Osteoblast (primary cell): ENCODE results near the gene LUM. TPM values are rescaled to one million over a fixed set of nuclear protein-coding genes. Genes with fewer than 3 reads are reported as not detected.
A peak's percentile ranks its signal among the peaks of the same experiment; 100 is the strongest.

Experiments used
- DNase-seq: peaks from one replicate; pipeline ENCODE4 v3.0.0; 2011; ENCODE audit warnings: low spot score, mixed read lengths; ENCODE audit not compliant: insufficient read length; ENCODE audit errors: missing footprints
- H2AFZ ChIP-seq: 2 replicates; pipeline ENCODE4 v1.6.0; 2011; ENCODE audit warnings: mild to moderate bottlenecking, low read length
- H3K27ac ChIP-seq: 2 replicates; pipeline ENCODE4 v1.5.1; 2011; ENCODE audit warnings: mild to moderate bottlenecking, low read depth, low read length, moderate library complexity
- H3K27me3 ChIP-seq: 2 replicates; pipeline ENCODE4 v1.6.0; 2012; ENCODE audit warnings: mild to moderate bottlenecking, control low read depth, inconsistent platforms, low read length, moderate library complexity; ENCODE audit not compliant: insufficient read depth
- H3K36me3 ChIP-seq: 2 replicates; pipeline ENCODE4 v1.5.1; 2011; ENCODE audit warnings: mild to moderate bottlenecking, low read length, control low read depth, moderate library complexity; ENCODE audit not compliant: insufficient read depth
- H3K4me1 ChIP-seq: 2 replicates; pipeline ENCODE4 v1.5.1; 2011; ENCODE audit warnings: mild to moderate bottlenecking, low read length, control low read depth, moderate library complexity; ENCODE audit not compliant: insufficient read depth
- H3K4me2 ChIP-seq: 2 replicates; pipeline ENCODE4 v1.6.0; 2011; ENCODE audit warnings: mild to moderate bottlenecking, low read length; ENCODE audit not compliant: insufficient read depth
- H3K4me3 ChIP-seq: fragments of 200-600 bp; sonication (generic); 3 replicates; pipeline ENCODE4 v1.5.1; 2012; ENCODE audit warnings: mild to moderate bottlenecking, low read length, inconsistent platforms; ENCODE audit not compliant: insufficient read depth
- H3K79me2 ChIP-seq: 2 replicates; pipeline ENCODE4 v1.6.0; 2012; ENCODE audit warnings: mild to moderate bottlenecking, low read length, control low read depth, inconsistent platforms; ENCODE audit not compliant: insufficient read depth
- H3K9me3 ChIP-seq: 2 replicates; pipeline ENCODE4 v1.5.1; 2011; ENCODE audit warnings: low read depth, low read length, control low read depth
- H4K20me1 ChIP-seq: 2 replicates; pipeline ENCODE4 v1.6.0; 2012; ENCODE audit warnings: mild to moderate bottlenecking, low read length, control low read depth; ENCODE audit not compliant: insufficient read depth
- total RNA-seq: library from RNA; depleted of rRNA; stranded (reverse); fragments of >200 nt; gene quantifications from 2 replicates; pipeline ENCODE4 v1.2.3, GENCODE V29; 2012
- TF ChIP-seq, protein P1 (sequence below): IDR thresholded peaks from 2 replicates; pipeline ENCODE4 v1.5.1; 2011; ENCODE audit warnings: mild to moderate bottlenecking, low read depth, low read length, moderate library complexity; ENCODE audit errors: extremely low read depth

Gene LUM
- total RNA-seq, 1 donor, result 1,965 TPM

DNA sequence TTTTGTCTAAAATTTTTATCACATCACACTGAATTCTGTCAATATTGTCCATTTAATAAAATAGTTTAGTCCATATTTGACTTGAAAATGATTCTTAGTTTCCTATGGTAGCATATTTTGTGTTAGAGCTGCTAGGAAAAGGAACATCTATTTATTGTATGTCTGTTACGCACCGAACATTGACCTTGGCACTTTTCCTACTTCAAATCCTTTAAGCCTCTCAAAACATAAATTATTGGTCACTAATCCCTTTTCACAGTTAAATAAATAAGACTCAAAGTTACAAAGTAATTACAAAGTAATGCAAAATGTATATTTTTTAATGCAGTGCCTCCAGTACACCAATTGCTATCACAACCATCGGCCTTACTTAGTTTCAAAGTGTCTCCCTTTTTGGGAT lies 42.8 kb upstream of the LUM start:
- Histone ChIP-seq H3K79me2 (no peaks in the 10 kb centered on the region), H3K36me3 (peaks cover 47% of the 10 kb centered on the region), H3K4me1 (no peaks in the 10 kb centered on the region), H4K20me1 (no peaks in the 10 kb centered on the region), H3K27me3 (no peaks in the 10 kb centered on the region), H3K4me2 (no peak overlapping the region), H3K27ac (no peak overlapping the region), H3K4me3 (no peak overlapping the region), H3K9me3 (no peaks in the 10 kb centered on the region), H2AFZ (no peak overlapping the region)
- TF ChIP-seq, protein P1, sequence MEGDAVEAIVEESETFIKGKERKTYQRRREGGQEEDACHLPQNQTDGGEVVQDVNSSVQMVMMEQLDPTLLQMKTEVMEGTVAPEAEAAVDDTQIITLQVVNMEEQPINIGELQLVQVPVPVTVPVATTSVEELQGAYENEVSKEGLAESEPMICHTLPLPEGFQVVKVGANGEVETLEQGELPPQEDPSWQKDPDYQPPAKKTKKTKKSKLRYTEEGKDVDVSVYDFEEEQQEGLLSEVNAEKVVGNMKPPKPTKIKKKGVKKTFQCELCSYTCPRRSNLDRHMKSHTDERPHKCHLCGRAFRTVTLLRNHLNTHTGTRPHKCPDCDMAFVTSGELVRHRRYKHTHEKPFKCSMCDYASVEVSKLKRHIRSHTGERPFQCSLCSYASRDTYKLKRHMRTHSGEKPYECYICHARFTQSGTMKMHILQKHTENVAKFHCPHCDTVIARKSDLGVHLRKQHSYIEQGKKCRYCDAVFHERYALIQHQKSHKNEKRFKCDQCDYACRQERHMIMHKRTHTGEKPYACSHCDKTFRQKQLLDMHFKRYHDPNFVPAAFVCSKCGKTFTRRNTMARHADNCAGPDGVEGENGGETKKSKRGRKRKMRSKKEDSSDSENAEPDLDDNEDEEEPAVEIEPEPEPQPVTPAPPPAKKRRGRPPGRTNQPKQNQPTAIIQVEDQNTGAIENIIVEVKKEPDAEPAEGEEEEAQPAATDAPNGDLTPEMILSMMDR, result no peak
- DNase-seq, result no peak

- Histone ChIP-seq H3K79me2 (no peaks in the 10 kb centered on the region), H3K4me3 (no peak overlapping the region), H3K4me1 (peaks cover 50% of the 10 kb centered on the region), H3K9me3 (no peaks in the 10 kb centered on the region), H4K20me1 (no peaks in the 10 kb centered on the region), H2AFZ (no peak overlapping the region), H3K4me2 (no peak overlapping the region), H3K27me3 (no peaks in the 10 kb centered on the region), H3K27ac (peak overlapping the region; percentile 21), H3K36me3 (peaks cover 6% of the 10 kb centered on the region)
- TF ChIP-seq, protein P1, result no peak
- no peak for DNase-seq
Observed at GRCh38 chr12:91144053-91144452, 32.8 kb upstream of the LUM start.

- Histone ChIP-seq H3K9me3 (no peaks in the 10 kb centered on the region), H3K36me3 (peaks cover 6% of the 10 kb centered on the region), H3K27me3 (no peaks in the 10 kb centered on the region), H3K27ac (peak overlapping the region; percentile 91), H3K4me3 (no peak overlapping the region), H3K79me2 (no peaks in the 10 kb centered on the region), H3K4me2 (no peak overlapping the region), H2AFZ (peak overlapping the region; percentile 23), H4K20me1 (no peaks in the 10 kb centered on the region), H3K4me1 (peaks cover 58% of the 10 kb centered on the region)
- TF ChIP-seq, protein P1, result no peak
- no peak for DNase-seq
Observed at GRCh38 chr12:91143206-91143605, 31.9 kb upstream of the LUM start.

GRCh38 chr12:91142221-91142631 lies 30.9 kb upstream of the LUM start:
- Histone ChIP-seq H2AFZ (no peak overlapping the region), H3K4me1 (peaks cover 63% of the 10 kb centered on the region), H3K79me2 (no peaks in the 10 kb centered on the region), H3K36me3 (peaks cover 6% of the 10 kb centered on the region), H4K20me1 (no peaks in the 10 kb centered on the region), H3K27ac (peak overlapping the region; percentile 91), H3K4me3 (no peak overlapping the region), H3K27me3 (no peaks in the 10 kb centered on the region), H3K9me3 (no peaks in the 10 kb centered on the region), H3K4me2 (peak overlapping the region; percentile 21)
- DNase-seq, result peak; percentile 66
- TF ChIP-seq, protein P1, result no peak
